Measurements from ENCODE around the gene CYP1A2.

CYP1A2 gene

GRCh38 chr15:74780523-74781430 is 32.1 kb downstream of the CYP1A2 start:
- Histone ChIP-seq H3K4me2 (ENCODE audit: low read depth, low read length) (peak overlapping the region; percentile 99), H3K9me2 (replicated peaks; ENCODE audit: insufficient read depth, low read length) (no peaks in the 10 kb centered on the region), H3K27ac (ENCODE audit: low read length) (peak overlapping the region; percentile 88), H3K27me3 (replicated peaks; ENCODE audit: insufficient read depth, low read length) (no peaks in the 10 kb centered on the region), H4K20me1 (ENCODE audit: insufficient read depth, low read length) (no peaks in the 10 kb centered on the region), H3K79me2 (ENCODE audit: low read length) (peaks cover 50% of the 10 kb centered on the region), H2AFZ (ENCODE audit: low read length) (peak overlapping the region; percentile 25; the same call in 1 of the 2 replicates), H3K4me3 (ENCODE audit: low read length) (peak overlapping the region; percentile 62), H3K9me3 (replicated peaks; ENCODE audit: insufficient read depth, low read length) (no peaks in the 10 kb centered on the region), H3K4me1 (ENCODE audit: low read length) (peaks cover 61% of the 10 kb centered on the region), H3K9ac (ENCODE audit: low read length) (peak overlapping the region; percentile 70), H3K36me3 (replicated peaks; ENCODE audit: insufficient read depth, low read length) (no peaks in the 10 kb centered on the region), H3F3A (ENCODE audit: insufficient read depth, low read length) (peaks cover 82% of the 10 kb centered on the region)
- DNase-seq = peak; percentile 83
- TF ChIP-seq CTCF (IDR thresholded peaks at IDR 0.05; ENCODE audit: low read length) = no peak
- TF ChIP-seq EZH2 (optimal IDR thresholded peaks at IDR 0.05; ENCODE audit: low read depth, low read length) = no peak
- TF ChIP-seq EZH2phosphoT487 (IDR thresholded peaks at IDR 0.05; ENCODE audit: low read length) = no peak

GRCh38 chr15:74781431-74782258 is 33.0 kb downstream of the CYP1A2 start, which contains the start of gene CSK:
Gene CSK (plus strand): TSS chr15:74782080. CDS start chr15:74798298, 16,218 bp downstream.
- DNase-seq = peak; percentile 83
- peaks cover 59% of the 10 kb centered on the region for H3K4me1 ChIP-seq (ENCODE audit: low read length)
- peak within 1 kb of the TSS; percentile 25 for H2AFZ ChIP-seq (ENCODE audit: low read length)
- no peaks in the 10 kb centered on the region for H3K9me3 ChIP-seq (replicated peaks; ENCODE audit: insufficient read depth, low read length)
- peaks cover 85% of the 10 kb centered on the region for H3F3A ChIP-seq (ENCODE audit: insufficient read depth, low read length)
- H4K20me1 ChIP-seq (ENCODE audit: insufficient read depth, low read length) = no peaks in the 10 kb centered on the region
- H3K27ac ChIP-seq (ENCODE audit: low read length) = peak within 1 kb of the TSS; percentile 95
- H3K9ac ChIP-seq (ENCODE audit: low read length) = peak within 1 kb of the TSS; percentile 89
- no peaks in the 10 kb centered on the region for H3K9me2 ChIP-seq (replicated peaks; ENCODE audit: insufficient read depth, low read length)
- TF ChIP-seq EZH2 (optimal IDR thresholded peaks at IDR 0.05; ENCODE audit: low read depth, low read length) (no peak), CTCF (IDR thresholded peaks at IDR 0.05; ENCODE audit: low read length) (peak; percentile 26)
- H3K27me3 ChIP-seq (replicated peaks; ENCODE audit: insufficient read depth, low read length) = no peaks in the 10 kb centered on the region
- no peaks in the 10 kb centered on the region for H3K36me3 ChIP-seq (replicated peaks; ENCODE audit: insufficient read depth, low read length)
- peak within 1 kb of the TSS; percentile 93 for H3K4me3 ChIP-seq (ENCODE audit: low read length)
- H3K79me2 ChIP-seq (ENCODE audit: low read length) = peaks cover 56% of the 10 kb centered on the region
- H3K4me2 ChIP-seq (ENCODE audit: low read depth, low read length) = peak within 1 kb of the TSS; percentile 99

- Histone ChIP-seq H3K4me3 (ENCODE audit: low read length) (peak overlapping the region; percentile 93), H3K9me3 (replicated peaks; ENCODE audit: insufficient read depth, low read length) (no peaks in the 10 kb centered on the region), H3K9me2 (replicated peaks; ENCODE audit: insufficient read depth, low read length) (no peaks in the 10 kb centered on the region), H3F3A (ENCODE audit: insufficient read depth, low read length) (peaks cover 85% of the 10 kb centered on the region), H3K36me3 (replicated peaks; ENCODE audit: insufficient read depth, low read length) (no peaks in the 10 kb centered on the region), H3K4me1 (ENCODE audit: low read length) (peaks cover 58% of the 10 kb centered on the region), H3K27me3 (replicated peaks; ENCODE audit: insufficient read depth, low read length) (no peaks in the 10 kb centered on the region), H3K9ac (ENCODE audit: low read length) (peak overlapping the region; percentile 89), H4K20me1 (ENCODE audit: insufficient read depth, low read length) (no peaks in the 10 kb centered on the region), H2AFZ (ENCODE audit: low read length) (no peak overlapping the region), H3K4me2 (ENCODE audit: low read depth, low read length) (peak overlapping the region; percentile 99), H3K79me2 (ENCODE audit: low read length) (peaks cover 62% of the 10 kb centered on the region), H3K27ac (ENCODE audit: low read length) (peak overlapping the region; percentile 95)
- peak; percentile 57 for DNase-seq
- TF ChIP-seq EZH2 (optimal IDR thresholded peaks at IDR 0.05; ENCODE audit: low read depth, low read length) (no peak), EZH2phosphoT487 (IDR thresholded peaks at IDR 0.05; ENCODE audit: low read length) (no peak), CTCF (IDR thresholded peaks at IDR 0.05; ENCODE audit: low read length) (no peak)
These were observed 33.8 kb downstream of the CYP1A2 start for GRCh38 chr15:74782259-74783071.
